Measurements from ENCODE around the gene IFT122.
"Not testable (repeated sequence)": the region's sequence is repeated elsewhere in the genome, so short reads cannot be mapped to it uniquely, and the experiment has no call there.

- not testable (repeated sequence) for TF ChIP-seq CTCF, EP300 (IDR thresholded peaks at IDR 0.05)
Observed at GRCh38 chr3:129392106-129392887, 47.7 kb upstream of the IFT122 start.
